Nephron progenitor cell (in vitro differentiated cells): ENCODE measurements around the gene CPLANE1.
"Not testable (repeated sequence)": the region's sequence is repeated elsewhere in the genome, so short reads cannot be mapped to it uniquely, and the experiment has no call there.

Experiments
- DNase-seq: peaks from one replicate; pipeline ENCODE4 v3.0.0; 2021
- H3K27ac Mint-ChIP-seq: 2 replicates; pipeline ENCODE4 v1.8.0; 2021; ENCODE audit warnings: mild to moderate bottlenecking, moderate library complexity, mixed read lengths
- H3K27me3 Mint-ChIP-seq: 2 replicates; pipeline ENCODE4 v1.8.0; 2021; ENCODE audit warnings: mild to moderate bottlenecking, low read depth, mixed read lengths; ENCODE audit not compliant: poor library complexity
- H3K36me3 Mint-ChIP-seq: 2 replicates; pipeline ENCODE4 v1.8.0; 2021; ENCODE audit warnings: low read depth, mixed read lengths
- H3K4me1 Mint-ChIP-seq: 2 replicates; pipeline ENCODE4 v1.8.0; 2021; ENCODE audit warnings: mixed read lengths
- H3K4me3 Mint-ChIP-seq: 2 replicates; pipeline ENCODE4 v1.8.0; 2021; ENCODE audit warnings: mild to moderate bottlenecking, moderate library complexity, mixed read lengths
- H3K9me3 Mint-ChIP-seq: 2 replicates; pipeline ENCODE4 v1.8.0; 2021; ENCODE audit warnings: mild to moderate bottlenecking, moderate library complexity, mixed read lengths
- TF ChIP-seq, protein P1 (sequence below): fragments of 200-600 bp; sonication (generic); IDR thresholded peaks from 2 replicates; pipeline ENCODE4 v1.5.0; 2021; ENCODE audit warnings: antibody characterized with exemption

The CPLANE1 gene

DNA sequence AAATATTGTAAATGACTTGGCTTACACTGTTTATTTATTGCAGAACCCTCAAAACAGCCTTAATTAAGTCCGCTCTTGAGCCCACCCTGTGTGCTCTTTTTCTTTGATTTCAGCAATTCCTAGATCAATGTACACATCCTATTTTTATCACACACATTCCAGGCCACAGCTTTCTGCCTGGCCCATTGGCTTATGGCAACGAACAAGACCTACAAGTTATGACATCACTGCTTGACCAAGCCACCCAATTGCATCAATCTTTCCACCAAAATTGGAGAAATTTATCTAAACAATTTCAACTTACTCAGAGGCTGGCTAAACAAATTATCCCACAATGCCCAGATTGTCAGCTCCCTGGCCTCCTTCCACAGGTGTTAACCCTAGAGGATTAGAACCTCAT is 158.4 kb downstream of the CPLANE1 start:
- peaks cover 92% of the 10 kb centered on the region for H3K9me3 Mint-ChIP-seq
- H3K36me3 Mint-ChIP-seq: peaks cover 98% of the 10 kb centered on the region

GRCh38 chr5:37090123-37090726 is 159.0 kb downstream of the CPLANE1 start:
- H3K36me3 Mint-ChIP-seq: peaks cover 98% of the 10 kb centered on the region
- TF ChIP-seq, protein P1, sequence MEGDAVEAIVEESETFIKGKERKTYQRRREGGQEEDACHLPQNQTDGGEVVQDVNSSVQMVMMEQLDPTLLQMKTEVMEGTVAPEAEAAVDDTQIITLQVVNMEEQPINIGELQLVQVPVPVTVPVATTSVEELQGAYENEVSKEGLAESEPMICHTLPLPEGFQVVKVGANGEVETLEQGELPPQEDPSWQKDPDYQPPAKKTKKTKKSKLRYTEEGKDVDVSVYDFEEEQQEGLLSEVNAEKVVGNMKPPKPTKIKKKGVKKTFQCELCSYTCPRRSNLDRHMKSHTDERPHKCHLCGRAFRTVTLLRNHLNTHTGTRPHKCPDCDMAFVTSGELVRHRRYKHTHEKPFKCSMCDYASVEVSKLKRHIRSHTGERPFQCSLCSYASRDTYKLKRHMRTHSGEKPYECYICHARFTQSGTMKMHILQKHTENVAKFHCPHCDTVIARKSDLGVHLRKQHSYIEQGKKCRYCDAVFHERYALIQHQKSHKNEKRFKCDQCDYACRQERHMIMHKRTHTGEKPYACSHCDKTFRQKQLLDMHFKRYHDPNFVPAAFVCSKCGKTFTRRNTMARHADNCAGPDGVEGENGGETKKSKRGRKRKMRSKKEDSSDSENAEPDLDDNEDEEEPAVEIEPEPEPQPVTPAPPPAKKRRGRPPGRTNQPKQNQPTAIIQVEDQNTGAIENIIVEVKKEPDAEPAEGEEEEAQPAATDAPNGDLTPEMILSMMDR: no peak

More for the DNA sequence above, 158.4 kb downstream of the CPLANE1 start:
- Mint-ChIP-seq H3K27me3 (peaks cover 3% of the 10 kb centered on the region), H3K4me3 (no peak overlapping the region), H3K27ac (no peak overlapping the region), H3K4me1 (peaks cover 18% of the 10 kb centered on the region)
- no peak for DNase-seq
- TF ChIP-seq, protein P1: no peak

GRCh38 chr5:37088009-37088408 is 161.2 kb downstream of the CPLANE1 start:
- H3K4me1 Mint-ChIP-seq: peaks cover 9% of the 10 kb centered on the region
- TF ChIP-seq, protein P1: no peak
- H3K36me3 Mint-ChIP-seq: peaks cover 98% of the 10 kb centered on the region
- H3K27me3 Mint-ChIP-seq: peaks cover 7% of the 10 kb centered on the region
- no peak overlapping the region for H3K4me3 Mint-ChIP-seq
- H3K27ac Mint-ChIP-seq: no peak overlapping the region
- peaks cover 93% of the 10 kb centered on the region for H3K9me3 Mint-ChIP-seq
- no peak for DNase-seq

More at GRCh38 chr5:37090123-37090726, 159.0 kb downstream of the CPLANE1 start:
- Mint-ChIP-seq H3K4me3 (no peak overlapping the region), H3K27ac (no peak overlapping the region), H3K27me3 (peaks cover 3% of the 10 kb centered on the region), H3K4me1 (peaks cover 18% of the 10 kb centered on the region), H3K9me3 (peaks cover 92% of the 10 kb centered on the region)
- no peak for DNase-seq

DNA sequence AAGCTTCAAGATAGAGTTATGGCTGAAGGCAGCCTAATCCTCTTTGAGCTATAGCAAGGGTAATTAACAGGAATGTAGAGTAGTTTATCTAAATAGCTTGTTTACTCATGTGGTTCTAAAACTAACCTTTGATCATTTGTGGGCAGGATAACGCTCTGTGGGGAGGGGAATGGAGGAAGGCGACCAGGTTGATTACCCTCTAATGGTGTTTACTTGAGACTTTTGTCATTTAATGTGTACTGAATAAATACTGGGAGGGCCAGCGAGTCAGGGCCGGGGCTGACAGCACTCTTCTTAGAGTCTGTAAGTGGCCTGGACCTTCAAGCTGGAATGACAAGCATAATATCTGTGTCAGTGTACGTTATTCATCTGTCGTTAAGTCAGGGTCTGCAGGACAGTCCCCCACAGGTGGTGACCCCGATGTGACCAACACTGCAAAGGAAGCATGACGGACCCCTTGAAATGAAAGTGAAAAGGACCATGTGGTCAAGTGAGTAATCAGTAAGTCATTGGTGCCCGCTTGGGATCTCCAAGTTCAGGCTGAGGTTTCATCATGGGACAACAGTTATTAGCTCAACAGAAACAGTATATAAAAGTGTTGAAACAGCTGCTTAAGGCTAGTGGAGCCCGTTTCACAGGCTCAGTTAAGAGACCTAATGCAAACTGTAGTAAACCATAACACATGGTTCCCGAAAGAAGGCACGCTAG is 162.6 kb downstream of the CPLANE1 start:
- Mint-ChIP-seq H3K4me1 (peaks cover 6% of the 10 kb centered on the region), H3K27ac (no peak overlapping the region), H3K36me3 (peaks cover 94% of the 10 kb centered on the region), H3K9me3 (peaks cover 82% of the 10 kb centered on the region), H3K4me3 (no peak overlapping the region), H3K27me3 (peaks cover 8% of the 10 kb centered on the region)
- DNase-seq: no peak
- TF ChIP-seq, protein P1: no peak

DNA sequence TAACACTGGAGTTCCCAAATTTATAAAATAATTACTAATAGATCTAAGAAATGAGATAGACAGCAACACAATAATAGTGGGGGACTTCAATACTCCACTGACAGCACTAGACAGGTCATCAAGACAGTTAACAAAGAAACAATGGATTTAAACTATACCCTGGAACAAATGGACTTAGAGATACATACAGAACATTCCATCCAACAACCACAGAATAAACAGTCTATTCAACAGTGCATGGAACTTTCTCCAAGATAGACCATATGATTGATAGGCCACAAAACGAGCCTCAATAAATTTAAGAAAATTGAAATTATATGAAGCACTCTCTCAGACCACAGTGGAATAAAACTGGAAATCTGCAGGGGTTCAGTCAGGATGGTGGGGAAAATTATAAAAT is 163.2 kb downstream of the CPLANE1 start:
- peaks cover 89% of the 10 kb centered on the region for H3K36me3 Mint-ChIP-seq
- peaks cover 81% of the 10 kb centered on the region for H3K9me3 Mint-ChIP-seq
- H3K4me3 Mint-ChIP-seq, H3K27me3 Mint-ChIP-seq, DNase-seq, H3K4me1 Mint-ChIP-seq, H3K27ac Mint-ChIP-seq: not testable (repeated sequence)

DNA sequence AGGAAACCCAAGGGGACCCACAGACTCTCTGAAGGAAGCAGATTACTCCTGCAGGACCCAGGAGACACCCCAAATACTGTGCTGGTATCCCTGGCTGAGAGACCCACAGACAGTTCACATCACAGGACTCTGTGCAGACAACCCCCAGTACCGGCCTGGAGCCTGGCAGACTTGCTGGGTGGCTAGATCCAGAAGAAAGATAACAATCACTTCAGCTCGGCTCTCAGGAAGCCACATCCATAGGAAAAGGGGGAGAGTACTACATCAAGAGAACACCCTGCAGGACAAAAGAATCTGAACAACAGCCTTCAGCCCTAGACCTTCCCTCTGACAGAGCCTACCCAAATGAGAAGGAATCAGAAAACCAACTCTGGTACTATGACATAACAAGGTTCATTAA is 166.2 kb downstream of the CPLANE1 start:
- not testable (repeated sequence) for H3K27me3 Mint-ChIP-seq, DNase-seq, H3K27ac Mint-ChIP-seq, H3K4me1 Mint-ChIP-seq, H3K4me3 Mint-ChIP-seq
- Mint-ChIP-seq H3K9me3 (peaks cover 55% of the 10 kb centered on the region), H3K36me3 (peaks cover 81% of the 10 kb centered on the region)

DNA sequence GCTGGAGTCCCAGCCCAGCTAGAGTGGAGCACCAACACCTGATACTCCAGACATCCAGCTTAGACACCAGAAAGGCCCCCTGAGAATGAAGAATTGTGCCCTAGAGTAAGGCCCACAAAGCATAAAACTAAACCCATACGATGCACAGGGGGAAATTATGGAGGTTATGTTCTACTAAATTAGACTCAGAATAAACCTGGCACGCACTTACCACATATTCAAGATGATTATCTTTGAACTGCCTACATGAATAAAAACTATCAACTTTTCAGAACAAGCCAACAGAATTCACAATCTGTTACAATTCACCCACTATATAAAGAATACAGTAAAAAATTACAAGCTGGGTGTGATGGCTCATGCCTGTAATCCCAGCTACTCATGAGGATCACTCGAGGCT is 168.5 kb downstream of the CPLANE1 start:
- TF ChIP-seq, protein P1: no peak
- no peak for DNase-seq
- Mint-ChIP-seq H3K9me3 (peaks cover 32% of the 10 kb centered on the region), H3K36me3 (peaks cover 61% of the 10 kb centered on the region), H3K4me3 (no peak overlapping the region), H3K4me1 (no peaks in the 10 kb centered on the region), H3K27me3 (peaks cover 5% of the 10 kb centered on the region), H3K27ac (no peak overlapping the region)
